Panc1 (cell line): ENCODE data around the gene RNF41.
"Not testable (repeated sequence)": the region's sequence is repeated elsewhere in the genome, so short reads cannot be mapped to it uniquely, and the experiment has no call there.

Experiments
- CTCF ChIP-seq: fragments of 450-650 bp; IDR thresholded peaks from 2 replicates; pipeline ENCODE4 v1.5.1; 2017; ENCODE audit warnings: mild to moderate bottlenecking
- POLR2AphosphoS5 ChIP-seq: IDR thresholded peaks from 2 replicates; pipeline ENCODE4 v1.6.1; 2012; ENCODE audit warnings: mild to moderate bottlenecking, low read depth, low read length, moderate library complexity
- REST ChIP-seq, 2 experiments: IDR thresholded peaks; 2 replicates each; pipeline ENCODE4 v1.6.1; 2011 to 2012; ENCODE audit warnings: low read depth in 2 of 2, control low read depth in 1 of 2, low read length in 1 of 2, mild to moderate bottlenecking in 1 of 2, moderate library complexity in 1 of 2; ENCODE audit not compliant: insufficient read depth in 1 of 2
- TCF7L2 ChIP-seq: IDR thresholded peaks from 2 replicates; pipeline ENCODE4 v1.6.1; 2011; ENCODE audit warnings: mild to moderate bottlenecking, low read depth, low read length, inconsistent platforms

DNA sequence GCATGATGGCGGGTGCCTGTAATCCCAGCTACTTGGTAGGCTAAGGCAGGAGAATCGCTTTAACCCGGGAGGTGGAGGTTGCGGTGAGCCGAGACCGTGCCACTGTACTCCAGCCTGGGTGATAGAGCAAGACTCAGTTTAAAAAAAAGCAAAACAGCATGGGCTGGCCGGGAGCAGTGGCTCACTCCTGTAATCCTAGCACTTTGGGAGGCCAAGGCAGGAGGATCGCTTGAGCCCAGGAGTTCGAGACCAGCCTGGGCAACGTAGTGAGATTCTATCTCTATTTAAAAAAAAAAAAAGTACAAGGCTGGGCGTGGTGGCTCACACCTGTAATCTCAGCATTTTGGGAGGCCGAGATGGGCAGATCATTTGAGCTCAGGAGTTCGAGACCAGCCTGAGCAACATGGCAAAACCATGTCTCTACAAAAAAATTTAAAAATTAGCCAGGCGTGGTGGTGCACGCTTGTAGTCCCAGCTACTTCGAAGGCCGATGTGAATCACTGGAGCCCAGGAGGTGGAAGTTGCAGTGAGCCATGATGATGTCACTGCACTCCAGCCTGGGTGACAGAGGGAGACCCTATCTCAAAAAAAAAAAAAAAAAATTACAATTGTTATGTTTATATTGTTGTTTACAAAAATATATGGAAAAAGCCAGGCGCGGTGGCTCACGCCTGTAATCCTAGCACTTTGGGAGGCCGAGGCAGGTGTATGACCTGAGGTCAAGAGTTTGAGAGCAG lies 65.1 kb downstream of the RNF41 start:
- not testable (repeated sequence) for TF ChIP-seq POLR2AphosphoS5; CTCF; TCF7L2; REST (IDR thresholded peaks at IDR 0.05; ENCODE audit: insufficient read depth in 1 of 2, low read depth in 2 of 2, low read length in 1 of 2)
